Measurements from ENCODE around the gene TUT4.

TUT4 gene

GRCh38 chr1:52571783-52572182 lies 18.9 kb upstream of the TUT4 start:
- DNase-seq (ENCODE audit: low read depth) = no peak

GRCh38 chr1:52569449-52570210 lies 16.7 kb upstream of the TUT4 start:
- DNase-seq (ENCODE audit: low read depth) = no peak

- no peak for DNase-seq (ENCODE audit: low read depth)
Measured at GRCh38 chr1:52567943-52568342, 15.1 kb upstream of the TUT4 start.

- no peak for DNase-seq (ENCODE audit: low read depth)
Measured at GRCh38 chr1:52562766-52563165, 9.9 kb upstream of the TUT4 start.

- no peak for DNase-seq (ENCODE audit: low read depth)
Measured at GRCh38 chr1:52559875-52560274, 7.0 kb upstream of the TUT4 start.

- no peak for DNase-seq (ENCODE audit: low read depth)
Measured at GRCh38 chr1:52558941-52559340, 6.0 kb upstream of the TUT4 start.

GRCh38 chr1:52556641-52557360 lies 3.9 kb upstream of the TUT4 start:
- DNase-seq (ENCODE audit: low read depth) = no peak

GRCh38 chr1:52554756-52555155 lies 1.9 kb upstream of the TUT4 start:
- no peak for DNase-seq (ENCODE audit: low read depth)

- no peak for DNase-seq (ENCODE audit: low read depth)
Measured at GRCh38 chr1:52554267-52554640, 1.4 kb upstream of the TUT4 start.

GRCh38 chr1:52553362-52554266 lies 722 bp upstream of the TUT4 start:
- DNase-seq (ENCODE audit: low read depth) = peak; percentile 85

GRCh38 chr1:52552236-52552504 lies 722 bp downstream of the TUT4 start:
- peak; percentile 39 for DNase-seq (ENCODE audit: low read depth)

GRCh38 chr1:52551507-52552235 lies 1.2 kb downstream of the TUT4 start:
- no peak for DNase-seq (ENCODE audit: low read depth)

- DNase-seq (ENCODE audit: low read depth) = no peak
Measured at GRCh38 chr1:52550447-52550846, 2.4 kb downstream of the TUT4 start.

GRCh38 chr1:52549267-52549666 lies 3.6 kb downstream of the TUT4 start:
- DNase-seq (ENCODE audit: low read depth) = no peak

- no peak for DNase-seq (ENCODE audit: low read depth)
Measured at GRCh38 chr1:52546852-52547251, 6.0 kb downstream of the TUT4 start.

- DNase-seq (ENCODE audit: low read depth) = no peak
Measured at GRCh38 chr1:52544665-52545525, 8.0 kb downstream of the TUT4 start.

GRCh38 chr1:52542085-52542688 lies 10.7 kb downstream of the TUT4 start:
- no peak for DNase-seq (ENCODE audit: low read depth)

- DNase-seq (ENCODE audit: low read depth) = no peak
Measured at GRCh38 chr1:52534928-52535764, 17.7 kb downstream of the TUT4 start.

- DNase-seq (ENCODE audit: low read depth) = no peak
Measured at GRCh38 chr1:52533713-52534112, 19.2 kb downstream of the TUT4 start.

All from stimulated activated CD8-positive, alpha-beta memory T cell treated with anti-CD3 and anti-CD28 coated beads, Interleukin-4, amount 100 ng/mL, for 24 hours (primary cell).